ENCODE data around the gene CMTM4. TPM values are rescaled to one million over a fixed set of nuclear protein-coding genes. Genes with fewer than 3 reads are reported as not detected.

CMTM4 gene
- total and polyA plus RNA-seq, 7 experiments from 2014 or later = 0.07 to 2.5 (median 1.7) TPM

DNA sequence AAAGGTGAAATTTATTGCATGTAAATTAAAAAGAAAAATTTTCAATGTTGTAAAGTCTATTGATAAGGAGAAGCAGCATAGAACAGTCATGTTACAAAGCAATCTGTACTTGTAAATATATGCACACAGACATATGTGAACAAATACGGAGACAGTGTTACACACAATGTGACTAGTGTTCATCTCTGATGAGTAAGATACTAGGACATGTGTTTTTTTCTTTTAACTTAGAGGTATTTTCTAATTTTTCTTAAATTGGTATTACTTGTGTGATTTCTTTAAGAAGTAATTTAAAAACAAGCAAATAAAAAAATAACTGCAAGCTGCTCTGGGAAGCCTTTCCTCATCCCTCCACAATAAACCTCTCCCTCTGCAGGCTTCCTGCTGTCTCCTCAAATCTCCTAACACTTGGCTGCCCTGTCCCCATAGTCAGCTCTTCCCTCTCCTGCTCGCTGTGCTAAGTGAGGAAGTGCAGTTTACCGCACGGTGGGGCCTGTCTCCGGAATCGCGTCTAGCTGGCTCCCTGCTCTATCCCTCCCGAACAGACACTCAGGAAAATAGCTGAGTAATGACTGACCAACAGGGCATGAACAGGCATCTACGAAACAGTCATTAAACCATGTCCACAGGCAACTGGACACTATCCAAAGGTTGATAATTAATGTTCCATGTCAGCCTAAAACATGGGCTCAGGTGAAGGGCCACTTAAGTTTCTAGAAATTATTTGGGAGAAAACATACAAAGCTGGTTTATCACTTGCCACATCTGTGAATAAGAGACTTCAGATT is 35.9 kb downstream of the CMTM4 start:
- DNase-seq = no peak
- ChIA-PET POLR2A (no interaction called here), CTCF (interaction anchor here (0.6 to 1.0 kb wide), 2 partner anchors 10 to 39 kb away, joined by 3 to 5 read pairs; no protein-coding TSS in a partner anchor)
- Histone ChIP-seq H3K4me3 (ENCODE audit: low read length) (no peak overlapping the region), H3K9me3 (ENCODE audit: control insufficient read depth in 2 of 3, low read length in 3 of 3) (no peaks in the 10 kb centered on the region), H3K27me3 (ENCODE audit: control insufficient read depth in 2 of 2, insufficient read depth in 2 of 2, low read length in 2 of 2) (no peaks in the 10 kb centered on the region), H3K27ac (ENCODE audit: low read depth, low read length) (no peak overlapping the region), H3K36me3 (ENCODE audit: control insufficient read depth in 2 of 3, insufficient read depth in 3 of 3, low read length in 3 of 3) (no peaks in the 10 kb centered on the region), H3K4me1 (ENCODE audit: control insufficient read depth in 2 of 2, insufficient read depth in 2 of 2, low read length in 2 of 2) (no peaks in the 10 kb centered on the region)
- intact Hi-C loops (cut with micrococcal nuclease) = no loop called here
- Mint-ChIP-seq H3K4me3 (no peak overlapping the region), H3K27me3 (peaks cover 0 to 35% (median 11%) of the 10 kb centered on the region in 5 donors), H3K27ac (peak overlapping the region in 1 of 9 donors; percentile 3), H3K9me3 (no peaks in the 10 kb centered on the region), H3K4me1 (peaks cover 0 to 6% (median 0%) of the 10 kb centered on the region in 7 donors), H3K36me3 (no peaks in the 10 kb centered on the region)
- peak; percentile 69 for ATAC-seq

DNA sequence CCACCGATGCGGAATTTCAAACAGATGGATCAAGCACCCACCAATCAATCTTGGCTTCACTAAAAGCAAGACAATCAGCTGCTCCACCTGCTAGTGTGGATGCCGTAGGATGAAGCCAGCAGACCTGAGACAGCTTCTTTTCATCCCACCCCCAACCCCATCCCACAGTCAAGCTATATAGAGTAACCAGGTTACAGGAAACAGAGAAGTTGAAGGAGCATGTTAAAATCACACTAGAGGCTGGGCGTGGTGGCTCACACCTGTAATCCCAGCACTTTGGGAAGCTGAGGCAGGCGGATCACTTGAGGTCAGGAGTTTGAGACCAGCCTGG is 37.7 kb downstream of the CMTM4 start:
- Histone ChIP-seq H3K4me3 (ENCODE audit: low read length) (no peak overlapping the region), H3K9me3 (ENCODE audit: control insufficient read depth in 2 of 3, low read length in 3 of 3) (no peaks in the 10 kb centered on the region), H3K36me3 (ENCODE audit: control insufficient read depth in 2 of 3, insufficient read depth in 3 of 3, low read length in 3 of 3) (no peaks in the 10 kb centered on the region), H3K4me1 (ENCODE audit: control insufficient read depth in 2 of 2, insufficient read depth in 2 of 2, low read length in 2 of 2) (no peaks in the 10 kb centered on the region), H3K27me3 (ENCODE audit: control insufficient read depth in 2 of 2, insufficient read depth in 2 of 2, low read length in 2 of 2) (no peaks in the 10 kb centered on the region), H3K27ac (ENCODE audit: low read depth, low read length) (no peak overlapping the region)
- ATAC-seq (no peak), DNase-seq (no peak)
- H3K27ac Mint-ChIP-seq = no peak overlapping the region
- CTCF ChIA-PET = no interaction called here
- H3K27me3 Mint-ChIP-seq = peaks cover 6 to 35% (median 15%) of the 10 kb centered on the region in 5 donors
- no peaks in the 10 kb centered on the region for H3K36me3 Mint-ChIP-seq
- intact Hi-C loops (cut with micrococcal nuclease) = no loop called here
- H3K4me1 Mint-ChIP-seq = peaks cover 0 to 4% (median 0%) of the 10 kb centered on the region in 7 donors
- H3K4me3 Mint-ChIP-seq = no peak overlapping the region
- POLR2A ChIA-PET = no interaction called here
- H3K9me3 Mint-ChIP-seq = peaks cover 0 to 1% (median 0%) of the 10 kb centered on the region in 11 donors

DNA sequence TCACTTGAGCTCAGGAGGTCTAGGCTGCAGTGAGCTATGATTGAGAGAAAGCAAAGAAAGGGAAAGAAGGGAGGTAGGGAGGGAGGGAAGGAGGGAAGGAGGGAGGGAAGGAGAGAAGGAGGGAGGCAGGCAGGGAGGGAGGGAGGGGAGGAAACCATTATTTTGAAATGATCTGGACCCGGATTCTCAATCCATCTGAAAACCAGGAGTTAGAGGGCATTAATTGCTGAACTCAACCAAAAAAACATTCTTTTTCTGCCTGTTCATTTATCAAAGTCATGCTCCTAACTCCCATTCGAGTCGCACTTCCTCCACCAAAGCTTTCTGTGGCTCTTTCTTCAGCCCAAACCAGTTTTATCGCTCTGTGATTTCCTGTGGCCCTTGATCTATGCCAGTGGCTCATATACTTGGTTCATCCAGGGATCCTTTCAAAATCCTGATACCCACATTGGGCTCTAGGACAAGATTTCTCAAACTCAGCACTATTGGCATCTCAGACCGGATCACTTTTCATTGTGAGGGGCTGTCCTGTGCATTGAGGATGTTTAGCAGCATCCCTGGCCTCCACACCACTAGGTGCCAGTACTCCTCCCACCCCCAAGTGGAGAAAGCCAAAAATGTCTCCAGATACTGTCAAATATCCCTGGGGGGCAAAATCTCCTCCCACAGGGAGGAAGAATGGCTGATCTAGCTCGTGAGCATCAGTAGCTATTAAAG is 38.2 kb downstream of the CMTM4 start:
- intact Hi-C loops (cut with micrococcal nuclease) = no loop called here
- no peak for DNase-seq
- H3K27ac ChIP-seq (ENCODE audit: low read depth, low read length) = no peak overlapping the region

DNA sequence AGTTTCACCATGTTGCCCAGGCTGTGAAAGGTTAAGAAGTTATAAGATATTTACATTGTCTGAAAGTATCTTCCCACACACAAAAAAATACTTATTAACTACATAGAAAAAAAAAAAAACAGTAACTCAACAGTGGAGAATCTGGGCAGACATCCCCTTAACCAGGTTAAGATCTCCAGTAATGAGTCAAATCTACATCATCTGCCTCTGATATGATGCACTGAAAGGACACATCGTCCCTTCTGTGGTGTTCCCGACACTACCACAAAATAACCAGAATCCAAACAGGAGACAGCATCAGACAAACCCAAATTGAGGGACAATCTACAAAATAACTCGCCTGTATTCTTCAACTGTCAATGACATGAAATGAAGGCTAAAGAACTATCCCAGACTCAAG is 40.0 kb downstream of the CMTM4 start:
- DNase-seq = no peak
- ChIA-PET POLR2A (no interaction called here), CTCF (interaction anchor here (0.8 kb wide), 1 partner anchor 48 kb away, joined by 3 read pairs; no protein-coding TSS in a partner anchor)
- H3K4me1 Mint-ChIP-seq = peaks cover 0 to 8% (median 0%) of the 10 kb centered on the region in 7 donors
- H3K9me3 Mint-ChIP-seq = peaks cover 0 to 1% (median 0%) of the 10 kb centered on the region in 11 donors
- Histone ChIP-seq H3K9me3 (ENCODE audit: control insufficient read depth in 2 of 3, low read length in 3 of 3) (no peaks in the 10 kb centered on the region), H3K36me3 (ENCODE audit: control insufficient read depth in 2 of 3, insufficient read depth in 3 of 3, low read length in 3 of 3) (no peaks in the 10 kb centered on the region), H3K4me3 (ENCODE audit: low read length) (no peak overlapping the region), H3K4me1 (ENCODE audit: control insufficient read depth in 2 of 2, insufficient read depth in 2 of 2, low read length in 2 of 2) (no peaks in the 10 kb centered on the region), H3K27me3 (ENCODE audit: control insufficient read depth in 2 of 2, insufficient read depth in 2 of 2, low read length in 2 of 2) (no peaks in the 10 kb centered on the region), H3K27ac (ENCODE audit: low read depth, low read length) (no peak overlapping the region)
- intact Hi-C loops (cut with micrococcal nuclease) = no loop called here
- H3K27ac Mint-ChIP-seq = no peak overlapping the region
- no peaks in the 10 kb centered on the region for H3K36me3 Mint-ChIP-seq
- no peak for ATAC-seq
- H3K27me3 Mint-ChIP-seq = peaks cover 6 to 28% (median 15%) of the 10 kb centered on the region in 5 donors
- no peak overlapping the region for H3K4me3 Mint-ChIP-seq

More for the DNA sequence above, 38.2 kb downstream of the CMTM4 start:
- Mint-ChIP-seq H3K27ac (no peak overlapping the region), H3K36me3 (no peaks in the 10 kb centered on the region), H3K27me3 (peaks cover 6 to 35% (median 15%) of the 10 kb centered on the region in 5 donors), H3K9me3 (peaks cover 0 to 1% (median 0%) of the 10 kb centered on the region in 11 donors), H3K4me1 (peaks cover 0 to 4% (median 0%) of the 10 kb centered on the region in 7 donors), H3K4me3 (no peak overlapping the region)
- ATAC-seq = no peak
- ChIA-PET POLR2A (no interaction called here), CTCF (interaction anchor here (0.5 kb wide), 1 partner anchor 210 kb away, joined by 6 read pairs; no protein-coding TSS in a partner anchor)
- Histone ChIP-seq H3K27me3 (ENCODE audit: control insufficient read depth in 2 of 2, insufficient read depth in 2 of 2, low read length in 2 of 2) (no peaks in the 10 kb centered on the region), H3K36me3 (ENCODE audit: control insufficient read depth in 2 of 3, insufficient read depth in 3 of 3, low read length in 3 of 3) (no peaks in the 10 kb centered on the region), H3K4me1 (ENCODE audit: control insufficient read depth in 2 of 2, insufficient read depth in 2 of 2, low read length in 2 of 2) (no peaks in the 10 kb centered on the region), H3K9me3 (ENCODE audit: control insufficient read depth in 2 of 3, low read length in 3 of 3) (no peaks in the 10 kb centered on the region), H3K4me3 (ENCODE audit: low read length) (no peak overlapping the region)

DNA sequence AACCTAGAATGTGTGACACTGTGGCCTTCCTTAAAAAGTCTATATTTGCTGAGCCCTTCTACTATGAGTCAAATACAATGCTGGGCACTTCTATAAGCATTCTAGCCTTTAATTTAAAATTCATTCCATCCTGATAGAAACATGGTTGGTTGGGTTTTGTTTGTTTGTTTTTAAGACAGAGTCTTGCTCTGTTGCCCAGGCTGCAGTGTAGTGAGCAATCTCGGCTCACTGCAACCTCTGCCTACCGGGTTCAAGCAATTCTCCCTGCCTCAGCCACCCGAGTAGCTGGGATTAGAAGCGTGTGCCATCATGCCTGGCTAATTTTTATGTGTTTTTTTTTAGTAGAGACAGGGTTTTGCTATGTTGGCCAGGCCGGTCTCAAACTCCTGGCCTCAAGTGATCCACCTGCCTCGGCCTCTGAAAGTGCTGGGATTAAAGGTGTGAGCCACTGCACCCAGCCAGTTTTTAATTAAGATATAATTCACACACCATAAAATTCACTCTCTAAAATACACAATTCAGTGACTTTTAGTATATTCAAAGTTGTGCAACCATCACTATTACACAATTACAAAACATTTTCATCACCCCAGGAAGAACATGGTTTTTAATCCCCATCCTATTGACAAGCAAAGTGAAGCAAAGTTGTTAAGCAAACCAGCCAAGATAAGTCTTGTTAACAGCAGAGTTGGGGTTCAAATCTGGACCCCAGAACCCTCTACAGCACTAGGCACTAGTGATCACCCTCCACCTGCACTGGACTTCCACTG is 42.8 kb downstream of the CMTM4 start:
- peaks cover 0 to 15% (median 10%) of the 10 kb centered on the region in 7 donors for H3K4me1 Mint-ChIP-seq
- intact Hi-C loops (cut with micrococcal nuclease) = loop anchor here (5.0 kb wide), 2 partner anchors 44 to 101 kb away; partner anchors contain the start of genes CKLF (in 1 of the 2), CMTM4 (in 1 of the 2) and TK2 (in 1 of the 2)
- CTCF ChIA-PET = interaction anchor here (0.6 to 0.7 kb wide), 2 partner anchors 92 to 310 kb away, joined by 3 to 4 read pairs; no protein-coding TSS in a partner anchor
- POLR2A ChIA-PET = interaction anchor here (0.8 kb wide), 1 partner anchor 13 kb away, joined by 3 read pairs; no protein-coding TSS in a partner anchor
- H3K4me3 Mint-ChIP-seq = no peak overlapping the region
- Histone ChIP-seq H3K4me1 (ENCODE audit: control insufficient read depth in 2 of 2, insufficient read depth in 2 of 2, low read length in 2 of 2) (peaks cover 0 to 5% of the 10 kb centered on the region in 2 donors), H3K9me3 (ENCODE audit: control insufficient read depth in 2 of 3, low read length in 3 of 3) (no peaks in the 10 kb centered on the region), H3K4me3 (ENCODE audit: low read length) (no peak overlapping the region), H3K36me3 (ENCODE audit: control insufficient read depth in 2 of 3, insufficient read depth in 3 of 3, low read length in 3 of 3) (no peaks in the 10 kb centered on the region), H3K27ac (ENCODE audit: low read depth, low read length) (no peak overlapping the region), H3K27me3 (ENCODE audit: control insufficient read depth in 2 of 2, insufficient read depth in 2 of 2, low read length in 2 of 2) (no peaks in the 10 kb centered on the region)
- no peak for ATAC-seq
- no peak overlapping the region for H3K27ac Mint-ChIP-seq
- peaks cover 0 to 1% (median 0%) of the 10 kb centered on the region in 11 donors for H3K9me3 Mint-ChIP-seq
- peaks cover 6 to 20% (median 15%) of the 10 kb centered on the region in 5 donors for H3K27me3 Mint-ChIP-seq
- DNase-seq = no peak
- H3K36me3 Mint-ChIP-seq = no peaks in the 10 kb centered on the region

Measured in naive thymus-derived CD4-positive, alpha-beta T cell (primary cell).